ENCODE results near the gene PCNT.

Gene PCNT

DNA sequence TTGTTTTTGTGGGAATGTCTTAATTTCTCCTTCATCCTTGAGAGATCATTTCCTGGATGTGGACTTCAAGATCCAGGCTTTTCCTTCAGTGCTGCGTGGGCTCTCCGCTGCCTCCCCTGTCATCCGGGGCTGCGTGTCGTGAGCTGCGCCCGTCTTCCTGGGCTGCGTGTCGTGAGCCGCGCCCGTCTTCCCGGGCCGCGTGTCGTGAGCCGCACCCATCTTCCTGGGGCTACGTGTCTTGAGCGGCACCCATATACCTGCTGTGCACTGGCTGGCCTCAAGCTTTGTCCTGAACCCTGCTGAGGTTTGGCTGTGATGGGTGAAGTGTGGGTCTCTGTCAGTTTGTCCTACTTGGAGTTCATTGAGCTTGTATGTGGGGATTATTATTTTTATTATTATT lies 55.1 kb downstream of the PCNT start:
- no peak for DNase-seq (ENCODE audit: low spot score)
- TF ChIP-seq, protein P1, sequence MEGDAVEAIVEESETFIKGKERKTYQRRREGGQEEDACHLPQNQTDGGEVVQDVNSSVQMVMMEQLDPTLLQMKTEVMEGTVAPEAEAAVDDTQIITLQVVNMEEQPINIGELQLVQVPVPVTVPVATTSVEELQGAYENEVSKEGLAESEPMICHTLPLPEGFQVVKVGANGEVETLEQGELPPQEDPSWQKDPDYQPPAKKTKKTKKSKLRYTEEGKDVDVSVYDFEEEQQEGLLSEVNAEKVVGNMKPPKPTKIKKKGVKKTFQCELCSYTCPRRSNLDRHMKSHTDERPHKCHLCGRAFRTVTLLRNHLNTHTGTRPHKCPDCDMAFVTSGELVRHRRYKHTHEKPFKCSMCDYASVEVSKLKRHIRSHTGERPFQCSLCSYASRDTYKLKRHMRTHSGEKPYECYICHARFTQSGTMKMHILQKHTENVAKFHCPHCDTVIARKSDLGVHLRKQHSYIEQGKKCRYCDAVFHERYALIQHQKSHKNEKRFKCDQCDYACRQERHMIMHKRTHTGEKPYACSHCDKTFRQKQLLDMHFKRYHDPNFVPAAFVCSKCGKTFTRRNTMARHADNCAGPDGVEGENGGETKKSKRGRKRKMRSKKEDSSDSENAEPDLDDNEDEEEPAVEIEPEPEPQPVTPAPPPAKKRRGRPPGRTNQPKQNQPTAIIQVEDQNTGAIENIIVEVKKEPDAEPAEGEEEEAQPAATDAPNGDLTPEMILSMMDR (IDR thresholded peaks at IDR 0.05; ENCODE audit: extremely low read depth, missing control alignments), result no peak

DNA sequence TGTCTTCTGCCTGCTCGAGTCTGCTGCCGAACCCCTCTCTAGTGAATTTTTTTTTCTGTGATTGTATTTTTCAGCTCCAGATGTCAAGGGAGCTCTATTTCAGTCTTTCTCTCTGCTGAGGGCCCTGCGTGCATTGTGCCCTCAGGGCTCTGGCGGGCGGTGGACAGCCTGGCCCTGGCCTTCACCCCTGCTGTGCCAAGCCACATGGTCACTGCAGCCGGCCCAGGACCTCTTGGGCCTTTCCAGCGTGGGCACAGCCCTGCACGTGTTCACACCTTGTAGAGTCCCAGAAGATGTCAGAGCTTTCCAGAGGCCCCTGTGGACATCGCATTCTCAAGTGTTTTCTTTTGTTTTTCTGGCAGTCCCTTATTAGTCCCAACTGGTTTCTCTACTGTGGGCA lies 55.7 kb downstream of the PCNT start:
- DNase-seq (ENCODE audit: low spot score), result no peak

DNA sequence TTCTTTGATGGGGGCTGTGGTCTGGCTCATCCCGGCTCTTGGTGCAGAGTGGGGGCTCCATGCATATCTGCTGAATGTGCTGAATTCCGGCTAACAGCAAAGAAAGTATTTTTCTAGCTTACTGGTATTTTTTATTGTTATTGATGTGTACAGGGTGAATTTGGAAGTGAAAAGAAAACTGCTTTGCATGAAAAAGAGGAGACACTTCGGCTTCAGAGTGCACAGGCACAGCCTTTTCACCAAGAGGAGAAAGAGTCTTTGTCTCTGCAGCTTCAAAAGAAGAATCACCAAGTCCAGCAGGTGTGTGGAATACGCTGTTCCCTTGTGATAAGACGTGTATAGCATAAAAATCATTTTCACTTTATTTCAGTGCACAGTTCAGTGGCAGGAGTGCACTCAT lies 57.6 kb downstream of the PCNT start:
- TF ChIP-seq, protein P1 (IDR thresholded peaks at IDR 0.05; ENCODE audit: extremely low read depth, missing control alignments), result no peak
- DNase-seq (ENCODE audit: low spot score), result no peak

More for the DNA sequence above, 55.7 kb downstream of the PCNT start:
- TF ChIP-seq, protein P1 (IDR thresholded peaks at IDR 0.05; ENCODE audit: extremely low read depth, missing control alignments), result no peak

DNA sequence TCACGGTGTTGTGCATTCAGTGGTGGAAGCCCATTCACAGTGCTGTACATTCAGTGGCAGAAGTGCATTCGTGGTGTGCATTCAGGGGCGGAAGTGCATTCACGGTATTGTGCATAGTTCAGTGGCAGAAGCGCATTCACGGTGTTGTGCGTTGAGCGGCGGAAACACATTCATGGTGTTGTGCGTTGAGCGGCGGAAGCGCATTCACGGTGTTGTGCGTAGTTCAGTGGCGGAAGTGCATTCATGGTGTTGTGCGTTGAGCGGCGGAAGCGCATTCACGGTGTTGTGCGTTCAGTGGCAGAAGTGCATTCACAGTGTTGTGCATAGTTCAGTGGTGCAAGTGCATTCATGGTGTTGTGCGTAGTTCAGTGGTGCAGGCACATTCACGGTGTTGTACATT lies 60.6 kb downstream of the PCNT start:
- TF ChIP-seq, protein P1 (IDR thresholded peaks at IDR 0.05; ENCODE audit: extremely low read depth, missing control alignments), result no peak
- no peak for DNase-seq (ENCODE audit: low spot score)

DNA sequence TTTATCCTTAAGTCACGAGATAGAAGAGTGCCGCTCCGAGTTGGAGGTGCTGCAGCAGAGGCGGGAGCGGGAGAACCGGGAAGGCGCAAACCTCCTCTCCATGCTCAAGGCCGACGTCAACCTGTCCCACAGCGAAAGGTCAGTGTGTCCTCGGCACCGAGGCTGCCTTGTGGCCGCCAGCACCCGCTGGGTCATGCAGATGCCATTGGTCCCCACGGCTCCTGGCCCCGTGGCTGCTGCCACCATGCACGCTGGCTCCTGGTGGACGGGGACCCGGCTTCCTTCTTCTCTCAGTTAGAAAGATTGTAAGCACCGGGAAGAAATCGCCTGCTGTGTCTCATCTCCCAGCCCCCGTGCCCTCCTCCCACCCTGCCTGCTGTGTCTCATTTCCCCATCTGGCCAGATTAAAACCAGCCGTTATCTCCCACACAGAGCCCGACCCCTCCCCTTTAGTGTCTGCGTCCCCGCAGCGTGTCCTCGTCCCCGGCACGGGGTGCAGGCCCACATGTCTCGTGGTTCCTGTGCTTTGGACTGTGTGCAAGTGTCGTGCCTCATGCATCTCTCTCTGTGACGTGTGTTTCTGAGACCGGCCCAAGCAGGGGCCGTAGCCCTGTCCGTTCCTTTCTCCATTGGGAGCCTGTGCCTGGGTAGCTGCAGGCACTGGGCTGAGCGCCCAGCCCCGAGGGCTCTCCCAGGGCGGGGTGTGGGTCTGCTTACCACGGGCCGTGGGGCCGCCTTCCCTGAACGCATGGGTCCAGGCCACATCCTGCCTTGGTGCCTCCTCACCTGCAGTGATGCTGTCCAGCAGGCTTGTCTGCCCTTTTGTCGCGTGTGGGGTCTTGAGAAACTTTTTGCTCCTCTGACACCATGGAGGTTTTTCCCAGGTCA lies 62.1 kb downstream of the PCNT start:
- DNase-seq (ENCODE audit: low spot score), result no peak
- TF ChIP-seq, protein P1 (IDR thresholded peaks at IDR 0.05; ENCODE audit: extremely low read depth, missing control alignments), result no peak

DNA sequence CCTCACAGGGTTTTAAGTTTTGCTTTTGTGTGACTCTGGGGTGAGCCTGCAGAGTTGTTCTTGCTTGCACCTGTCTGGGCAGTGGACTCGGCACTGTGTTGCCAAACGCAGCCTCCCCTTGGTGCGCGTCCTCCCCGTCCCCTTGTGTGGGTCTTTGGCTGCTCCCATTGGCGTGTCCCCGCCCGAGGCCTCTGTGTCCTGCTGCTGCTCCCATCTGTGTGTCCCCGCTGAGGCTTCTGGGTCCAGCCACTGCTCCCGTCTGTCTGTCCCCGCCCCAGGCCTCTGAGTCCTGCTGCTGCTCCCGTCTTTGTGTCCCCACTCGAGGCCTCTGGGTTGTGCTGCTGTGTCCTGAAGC lies 62.8 kb downstream of the PCNT start:
- TF ChIP-seq, protein P1 (IDR thresholded peaks at IDR 0.05; ENCODE audit: extremely low read depth, missing control alignments), result no peak
- DNase-seq (ENCODE audit: low spot score), result no peak

DNA sequence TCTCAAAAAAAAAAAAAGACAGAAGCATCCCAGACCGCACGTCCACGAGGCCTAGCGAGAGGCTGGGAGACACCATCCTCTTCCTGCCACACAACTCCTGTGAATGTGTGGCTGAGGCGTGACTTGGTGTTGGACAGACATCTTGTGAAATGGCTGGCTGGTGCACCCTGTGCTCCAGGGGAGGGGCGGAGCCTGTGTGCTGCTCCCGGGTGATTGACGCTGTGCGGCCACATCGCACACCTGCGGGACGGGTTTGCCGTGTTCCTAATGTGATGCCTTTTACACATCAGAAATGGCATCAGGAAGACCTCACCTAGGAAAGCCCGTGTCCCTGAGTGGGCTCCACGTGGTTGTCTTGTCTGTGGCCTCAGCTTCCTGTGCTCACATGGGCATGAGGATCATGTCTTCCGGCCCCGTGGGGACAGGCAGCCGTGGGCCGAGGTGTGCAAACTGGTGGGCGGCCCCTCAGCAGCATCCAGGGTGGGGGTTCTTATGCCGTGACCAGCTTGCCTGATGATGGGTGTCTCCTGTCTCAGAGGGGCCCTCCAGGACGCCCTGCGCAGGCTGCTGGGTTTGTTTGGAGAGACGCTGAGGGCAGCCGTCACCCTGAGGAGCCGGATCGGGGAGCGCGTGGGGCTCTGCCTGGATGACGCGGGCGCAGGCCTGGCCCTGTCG lies 64.4 kb downstream of the PCNT start:
- no peak for DNase-seq (ENCODE audit: low spot score)
- TF ChIP-seq, protein P1 (IDR thresholded peaks at IDR 0.05; ENCODE audit: extremely low read depth, missing control alignments), result no peak

Measured in GM20000 (cell line).